ENCODE data around the gene SLCO4A1.

Gene SLCO4A1

GRCh38 chr20:62710221-62710885, 68.0 kb downstream of the SLCO4A1 start:
- no peak for TF ChIP-seq CTCF (IDR thresholded peaks at IDR 0.05; ENCODE audit: low read depth, low read length, missing control alignments)
- H3K4me3 ChIP-seq (replicated peaks; ENCODE audit: low read depth, low read length) = peak overlapping the region; percentile 47
- no peak for DNase-seq (ENCODE audit: extremely low read depth, low read depth)

GRCh38 chr20:62710886-62711702, 68.8 kb downstream of the SLCO4A1 start:
- no peak for TF ChIP-seq CTCF (IDR thresholded peaks at IDR 0.05; ENCODE audit: low read depth, low read length, missing control alignments)
- DNase-seq (ENCODE audit: extremely low read depth, low read depth) = no peak
- H3K4me3 ChIP-seq (replicated peaks; ENCODE audit: low read depth, low read length) = peak overlapping the region; percentile 47

GRCh38 chr20:62711703-62712101, 69.4 kb downstream of the SLCO4A1 start:
- DNase-seq (ENCODE audit: extremely low read depth, low read depth) = no peak
- 0 out of 2 replicates have a peak overlapping the region, but pooled peaks have one; percentile 7 for H3K4me3 ChIP-seq (replicated peaks; ENCODE audit: low read depth, low read length)

GRCh38 chr20:62712606-62713005, 70.3 kb downstream of the SLCO4A1 start:
- TF ChIP-seq CTCF (IDR thresholded peaks at IDR 0.05; ENCODE audit: low read depth, low read length, missing control alignments) = no peak
- H3K4me3 ChIP-seq (replicated peaks; ENCODE audit: low read depth, low read length) = no peak overlapping the region
- no peak for DNase-seq (ENCODE audit: extremely low read depth, low read depth)

More at GRCh38 chr20:62711703-62712101, 69.4 kb downstream of the SLCO4A1 start:
- no peak for TF ChIP-seq CTCF (IDR thresholded peaks at IDR 0.05; ENCODE audit: low read depth, low read length, missing control alignments)

GRCh38 chr20:62714006-62714405, 71.7 kb downstream of the SLCO4A1 start:
- no peak overlapping the region for H3K4me3 ChIP-seq (replicated peaks; ENCODE audit: low read depth, low read length)
- no peak for DNase-seq (ENCODE audit: extremely low read depth, low read depth)
- TF ChIP-seq CTCF (IDR thresholded peaks at IDR 0.05; ENCODE audit: low read depth, low read length, missing control alignments) = no peak

- DNase-seq (ENCODE audit: extremely low read depth, low read depth) = no peak
- no peak for TF ChIP-seq CTCF (IDR thresholded peaks at IDR 0.05; ENCODE audit: low read depth, low read length, missing control alignments)
- no peak overlapping the region for H3K4me3 ChIP-seq (replicated peaks; ENCODE audit: low read depth, low read length)
Measured at GRCh38 chr20:62714799-62715198, 72.5 kb downstream of the SLCO4A1 start.

Data from HFF-Myc (cell line).